Sciatic nerve (tissue), 2 donors: ENCODE data around the gene LAMA3. TPM values are rescaled to one million over a fixed set of nuclear protein-coding genes. Genes with fewer than 3 reads are reported as not detected.
"Not testable (repeated sequence)": the region's sequence is repeated elsewhere in the genome, so short reads cannot be mapped to it uniquely, and the experiment has no call there.

Experiments
- ATAC-seq: fragments of 200-7000 bp; cut with Tn5 transposase; one replicate; pipeline ENCODE4 v1.9.1; 2020; ENCODE audit warnings: mild to moderate bottlenecking, moderate library complexity
- DNase-seq: peaks from one replicate; pipeline ENCODE4 v3.0.0-alpha.2; 2020; ENCODE audit warnings: low spot score
- intact Hi-C: fragments of 100-400 bp; cut with DNase I; formaldehyde crosslinking; loops from one replicate; pipeline ENCODE4 v1.14.2; 2022
- total RNA-seq: library from RNA; stranded (reverse); fragmentation: NEBNext Ultra II Directional; extraction: Animal tissue kit (Norgen Biotek cat#: 25700); gene quantifications from one replicate; pipeline ENCODE4 v1.2.1, GENCODE V29; 2021
- donor health status: DM: no; HTN: no; CAD: no.
- donor health status: DM: no; HTN: no; CAD: no.

LAMA3 gene
- total RNA-seq, 1 donor from 2014 or later = 47.3 TPM

DNA sequence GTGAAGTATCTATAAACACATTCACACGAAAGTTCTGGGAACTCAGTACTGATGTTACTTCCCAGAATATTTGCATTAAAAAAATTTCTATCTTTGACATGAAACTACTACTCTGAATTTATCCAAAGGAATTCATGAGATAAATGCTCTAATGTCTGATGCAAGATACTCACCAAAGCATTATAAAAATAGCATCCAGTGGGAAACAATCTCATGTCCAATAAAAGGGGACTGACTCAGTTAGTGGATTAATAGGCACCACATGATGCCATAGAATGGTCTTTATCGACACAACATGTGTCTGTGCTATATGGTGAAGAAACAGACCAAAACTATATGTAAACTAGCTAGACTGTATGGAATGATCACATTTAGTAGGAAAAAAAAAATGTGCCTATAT lies 33.9 kb downstream of the LAMA3 start:
- intact Hi-C loops = no loop called here
- no peak for DNase-seq
- no peak for ATAC-seq

DNA sequence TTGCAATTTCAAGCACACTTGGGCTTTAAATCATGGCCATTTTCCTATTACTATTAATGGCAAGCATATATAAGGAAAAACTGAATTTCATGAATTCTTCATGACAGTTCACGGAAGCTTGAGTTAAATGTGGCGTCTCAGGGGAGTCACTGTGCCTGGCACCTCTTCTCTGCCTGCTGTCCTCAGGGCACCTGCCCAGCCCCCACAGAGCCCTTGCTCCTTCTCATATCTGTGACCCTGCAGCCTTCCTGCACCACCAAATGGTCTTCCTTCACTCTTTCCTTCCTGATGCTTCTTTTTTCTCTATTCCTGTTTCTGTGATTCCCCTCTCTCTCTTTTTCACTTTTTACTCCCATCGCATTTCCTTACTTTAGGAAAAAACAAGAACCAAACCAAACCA lies 35.4 kb downstream of the LAMA3 start:
- ATAC-seq (no peak), DNase-seq (no peak)
- intact Hi-C loops = no loop called here

DNA sequence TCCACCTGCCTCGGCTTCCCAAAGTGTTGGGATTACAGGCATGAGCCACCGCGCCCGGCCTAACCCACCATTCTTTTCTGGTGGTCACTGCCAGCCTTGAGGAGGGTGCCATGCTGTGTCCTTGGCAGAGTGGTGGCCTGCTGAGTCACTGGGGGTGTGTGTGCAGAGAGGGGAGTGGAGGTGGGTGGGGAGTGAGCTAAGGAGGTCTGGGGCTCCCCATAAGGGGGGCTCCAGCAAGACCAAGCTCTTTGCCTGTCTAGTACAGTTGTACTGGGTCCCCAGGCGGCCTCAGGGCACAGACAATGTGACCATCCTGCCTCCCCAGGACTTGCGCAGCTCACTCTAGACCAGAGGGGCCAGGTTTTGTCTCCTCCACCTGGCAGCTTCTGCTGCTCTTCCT lies 36.1 kb downstream of the LAMA3 start:
- DNase-seq (no peak), ATAC-seq (no peak)
- intact Hi-C loops = no loop called here

DNA sequence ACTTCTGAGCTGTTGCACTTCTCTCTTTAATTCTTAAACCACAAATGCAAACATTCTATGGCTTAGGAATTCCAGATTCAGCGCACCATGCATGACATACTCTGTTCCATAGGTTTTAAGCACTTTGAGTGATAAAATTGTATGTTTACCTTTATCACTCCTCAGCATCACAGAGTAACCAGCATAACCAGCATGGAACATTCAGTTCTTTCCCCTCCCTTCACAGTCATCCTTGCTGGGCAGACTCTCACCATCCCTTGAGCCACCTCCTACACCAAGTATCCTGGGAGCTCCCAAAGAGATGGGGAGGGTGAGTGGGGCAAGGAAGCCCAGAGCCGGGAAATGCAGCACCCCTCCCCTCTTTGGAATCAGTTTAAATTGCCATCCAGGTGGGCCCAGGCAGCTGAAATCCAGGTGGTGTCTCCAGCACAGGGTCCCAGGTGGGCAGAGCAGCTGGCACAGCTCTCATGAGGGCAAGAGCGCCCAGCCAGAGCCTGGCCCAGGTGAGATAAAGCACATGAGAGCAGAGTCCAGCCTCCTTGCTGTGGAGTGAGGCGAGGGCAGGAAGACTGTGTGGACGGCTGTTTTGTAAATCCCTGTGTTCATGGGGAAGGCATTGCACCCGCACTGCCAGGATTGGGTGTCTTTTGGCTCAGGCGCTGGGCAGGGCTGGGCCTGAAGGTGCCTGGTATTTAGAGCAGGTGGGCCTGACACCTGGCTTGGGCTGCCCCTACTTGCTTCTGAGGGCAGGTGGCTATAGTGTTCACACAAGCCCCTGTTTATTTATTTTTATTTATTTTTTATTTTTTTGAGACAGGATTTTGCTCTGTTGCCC lies 36.8 kb downstream of the LAMA3 start:
- intact Hi-C loops = no loop called here
- ATAC-seq (peak; percentile 22), DNase-seq (no peak)

DNA sequence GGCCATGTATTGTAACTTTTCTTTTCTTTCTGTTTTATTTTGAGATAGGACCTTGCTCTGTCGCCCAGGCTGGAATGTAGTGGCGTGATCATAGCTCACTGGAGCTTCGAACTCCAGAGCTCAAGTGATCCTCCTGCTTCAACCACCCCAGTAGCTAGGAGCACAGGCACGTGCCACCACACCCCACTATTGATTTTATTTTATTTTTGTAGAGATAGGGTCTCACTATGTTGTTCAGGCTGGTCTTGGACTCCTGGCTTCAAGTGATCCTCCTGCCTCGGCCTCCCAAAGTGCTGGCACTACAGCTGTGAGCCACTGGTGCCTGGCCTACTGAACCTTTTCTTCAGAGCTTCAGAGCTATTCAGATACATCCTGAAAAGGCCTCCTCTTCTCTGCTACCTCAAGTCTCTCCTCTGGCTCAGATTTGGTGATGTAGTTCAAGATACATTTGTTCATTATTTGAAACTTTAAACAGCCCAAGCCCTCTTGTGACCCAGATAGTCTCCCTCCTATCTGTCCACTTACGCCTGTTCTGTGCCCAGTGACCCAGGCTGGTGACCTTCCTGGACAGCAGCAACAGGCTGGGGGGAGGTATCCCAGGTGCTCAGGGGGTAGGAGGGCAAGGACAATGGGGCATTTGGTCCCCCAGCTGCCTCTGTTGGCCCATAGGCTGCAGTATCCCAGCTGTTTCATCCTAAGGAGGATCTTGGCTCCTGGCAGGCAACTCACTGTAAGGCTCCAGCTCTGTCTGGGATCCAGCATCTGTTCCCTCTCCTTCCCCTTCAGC lies 38.6 kb downstream of the LAMA3 start:
- ATAC-seq (no peak), DNase-seq (no peak)
- intact Hi-C loops = no loop called here

DNA sequence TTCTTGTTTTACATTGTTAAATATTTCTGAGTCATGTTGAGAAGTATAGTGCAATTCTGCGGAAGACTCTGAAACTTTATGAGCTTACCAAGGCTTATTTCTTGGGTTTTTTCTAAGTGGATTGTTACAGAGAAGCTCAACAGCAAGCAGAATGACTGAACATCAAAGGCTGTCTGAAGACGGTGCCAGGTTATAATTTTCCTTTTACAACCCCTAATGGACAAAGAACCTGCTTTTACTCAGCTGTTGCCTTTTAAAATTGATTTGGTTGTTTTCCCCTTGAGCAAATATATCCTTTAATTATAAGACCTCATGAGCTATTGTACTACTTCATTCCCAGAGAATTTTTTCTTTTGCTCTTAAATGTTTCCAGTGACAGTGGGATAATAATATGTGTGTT lies 41.6 kb downstream of the LAMA3 start:
- intact Hi-C loops = loop anchor here (5.0 kb wide), 1 partner anchor 51 kb away; no protein-coding TSS in a partner anchor
- ATAC-seq = no peak
- DNase-seq = no peak

DNA sequence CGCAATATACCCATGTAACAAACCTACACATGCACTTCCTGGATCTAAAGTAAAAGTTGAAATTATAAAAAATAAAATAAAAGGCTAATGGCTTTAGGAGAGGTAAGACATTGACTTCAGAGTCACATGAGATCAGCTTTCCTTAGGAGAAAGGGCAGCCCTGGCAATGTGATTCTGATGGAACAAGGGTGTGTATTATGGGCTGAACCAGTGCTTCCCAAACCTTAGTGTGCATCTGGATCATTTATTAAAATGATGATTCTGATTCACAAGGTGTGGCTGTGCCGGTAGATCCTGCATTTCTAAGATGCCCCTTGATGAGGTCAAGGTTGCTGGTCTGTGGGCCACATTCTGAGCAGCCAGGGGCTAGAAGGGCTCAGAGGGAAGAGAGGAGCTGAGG lies 42.6 kb downstream of the LAMA3 start:
- no peak for ATAC-seq
- intact Hi-C loops = loop anchor here (5.0 kb wide), 1 partner anchor 50 kb away; no protein-coding TSS in a partner anchor
- DNase-seq = no peak

DNA sequence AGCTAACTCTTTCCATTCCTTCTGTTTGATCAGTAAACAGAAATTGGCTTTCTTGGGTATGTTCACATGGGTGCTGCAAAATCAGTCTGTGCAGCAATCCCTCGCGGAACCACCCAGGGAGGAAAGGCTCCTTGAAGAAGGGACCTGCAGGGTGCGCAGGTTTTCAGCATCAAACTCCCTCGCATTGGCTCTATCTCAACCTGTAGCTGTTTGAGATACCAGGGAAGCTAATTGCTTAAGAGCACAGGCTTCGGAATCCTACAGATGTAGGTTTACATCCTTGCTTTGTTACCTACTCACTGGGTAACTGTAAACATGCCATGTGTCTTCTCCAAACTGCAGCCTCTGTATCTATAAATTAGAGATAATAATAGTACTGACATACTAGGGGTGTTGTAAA lies 43.2 kb downstream of the LAMA3 start:
- intact Hi-C loops = loop anchor here (5.0 kb wide), 1 partner anchor 50 kb away; no protein-coding TSS in a partner anchor
- DNase-seq (no peak), ATAC-seq (no peak)

DNA sequence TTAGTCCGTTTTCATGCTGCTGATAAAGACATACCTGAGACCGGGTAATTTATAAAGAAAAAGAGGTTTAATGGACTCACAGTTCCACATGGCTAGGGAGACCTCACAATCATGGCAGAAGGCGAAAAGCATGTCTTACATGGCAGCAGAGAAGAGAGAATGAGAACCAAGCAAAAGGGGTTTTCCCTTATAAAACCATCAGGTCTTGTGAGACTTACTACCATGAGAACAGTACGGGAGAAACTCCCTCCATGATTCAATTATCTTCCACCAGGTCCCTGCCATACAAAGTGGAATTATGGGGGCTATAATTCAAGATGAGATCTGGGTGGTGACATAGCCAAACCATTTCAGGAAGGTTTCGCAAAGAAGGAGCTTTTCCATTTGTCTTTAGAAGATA lies 44.0 kb downstream of the LAMA3 start:
- intact Hi-C loops = loop anchor here (5.0 kb wide), 1 partner anchor 49 kb away; no protein-coding TSS in a partner anchor
- DNase-seq, ATAC-seq: not testable (repeated sequence)

DNA sequence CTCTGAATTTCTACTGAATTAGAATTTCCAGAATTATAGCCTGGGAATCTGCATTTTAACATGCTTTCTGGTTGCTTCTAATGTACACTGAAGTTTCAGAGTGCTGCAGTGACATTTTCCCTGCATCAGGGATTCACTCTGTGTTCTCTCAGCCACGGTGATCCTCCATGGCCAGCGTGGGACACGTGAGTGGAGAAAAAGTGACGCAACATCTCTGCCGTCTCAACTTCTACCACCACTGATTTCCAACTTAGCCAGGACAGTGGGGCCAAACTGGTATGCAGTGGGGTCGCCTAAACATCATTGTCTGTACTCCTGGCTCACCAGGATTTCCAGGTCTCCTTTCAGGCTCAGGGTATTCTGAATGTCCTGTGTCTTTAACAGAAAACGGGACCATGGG lies 44.6 kb downstream of the LAMA3 start:
- DNase-seq = no peak
- intact Hi-C loops = loop anchor here (5.0 kb wide), 1 partner anchor 48 kb away; no protein-coding TSS in a partner anchor

DNA sequence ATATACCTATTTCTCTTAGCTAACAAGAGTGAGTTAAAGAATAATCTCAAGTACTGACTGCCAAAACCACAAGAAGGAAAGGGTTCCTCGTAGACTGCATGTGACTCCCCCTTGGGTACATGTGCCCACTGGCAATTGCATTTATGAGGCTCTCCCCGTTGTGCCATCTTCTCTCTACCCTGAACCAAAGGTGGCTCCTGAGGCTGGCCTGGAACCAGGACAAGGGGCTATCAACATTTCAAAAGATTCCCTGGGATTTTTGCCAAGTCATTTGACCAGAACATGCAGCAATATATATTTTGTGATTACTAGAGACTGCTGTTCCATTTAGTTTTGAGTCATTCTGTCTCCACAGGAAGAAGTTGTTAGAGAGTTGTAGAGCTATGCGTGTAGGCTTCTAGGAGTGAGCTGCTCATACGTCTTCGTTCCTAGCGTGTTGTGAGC lies 45.8 kb downstream of the LAMA3 start:
- intact Hi-C loops = no loop called here
- no peak for ATAC-seq
- no peak for DNase-seq

More for the DNA sequence above, 44.6 kb downstream of the LAMA3 start:
- no peak for ATAC-seq

DNA sequence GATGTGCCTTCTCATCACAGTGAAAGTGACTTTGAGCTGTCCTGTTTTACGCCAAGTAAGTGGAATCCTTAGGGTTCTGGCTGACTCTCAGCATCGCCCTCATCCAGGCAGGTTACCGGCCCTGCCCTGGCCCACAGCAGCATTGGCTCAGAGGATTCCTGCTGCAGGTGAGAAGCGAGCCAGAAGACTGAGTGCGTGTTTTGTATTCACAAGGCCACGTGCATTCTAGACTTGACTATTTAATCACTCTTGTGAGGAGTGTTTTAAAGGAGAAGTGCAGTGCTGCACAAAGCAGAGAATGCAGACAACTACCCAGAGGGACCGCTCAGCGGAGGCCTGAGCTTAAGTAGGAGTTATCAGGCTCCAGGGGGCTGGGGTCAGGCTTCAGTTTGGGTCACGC lies 48.3 kb downstream of the LAMA3 start:
- intact Hi-C loops = no loop called here
- no peak for DNase-seq
- no peak for ATAC-seq

DNA sequence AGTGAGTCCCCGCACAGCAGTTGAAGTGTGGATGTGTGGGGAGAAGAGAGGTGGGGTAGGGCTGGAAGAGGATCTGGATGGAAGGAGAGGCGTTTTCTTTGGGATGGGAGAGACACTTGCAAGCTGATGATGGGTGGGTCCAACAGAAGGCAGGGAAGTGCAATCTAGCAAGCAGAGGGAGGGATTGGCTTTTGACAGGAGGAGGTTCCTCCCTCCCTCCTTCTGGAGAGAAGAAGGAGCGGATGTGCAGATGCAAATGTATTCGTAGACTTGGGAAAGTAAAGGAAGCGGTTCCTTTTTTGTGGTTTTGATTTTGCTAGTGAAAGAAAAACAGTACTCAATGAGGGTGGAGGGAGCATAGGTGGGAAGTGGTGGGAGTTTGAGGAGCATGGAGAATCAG lies 48.9 kb downstream of the LAMA3 start:
- ATAC-seq (no peak), DNase-seq (no peak)
- intact Hi-C loops = no loop called here

DNA sequence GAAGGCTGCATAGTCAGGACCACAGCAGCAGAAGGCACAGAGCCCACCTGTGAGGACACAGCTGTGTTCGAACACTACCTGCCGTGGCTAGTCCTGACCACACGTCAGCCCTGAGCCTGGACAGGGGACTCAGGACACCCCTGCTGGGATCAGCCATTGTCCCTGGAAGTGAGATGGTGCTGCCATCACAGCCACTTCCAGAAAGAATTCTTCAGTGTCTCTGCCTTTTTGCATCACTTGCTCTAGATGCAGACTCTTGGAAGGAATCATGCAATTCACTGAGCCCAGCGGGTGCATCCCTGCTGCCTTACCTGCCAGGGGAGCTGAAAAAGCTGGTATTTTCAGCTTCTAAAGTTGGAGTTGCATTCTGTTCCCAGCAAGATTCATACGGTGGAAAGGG lies 49.3 kb downstream of the LAMA3 start:
- ATAC-seq (no peak), DNase-seq (no peak)
- intact Hi-C loops = no loop called here

DNA sequence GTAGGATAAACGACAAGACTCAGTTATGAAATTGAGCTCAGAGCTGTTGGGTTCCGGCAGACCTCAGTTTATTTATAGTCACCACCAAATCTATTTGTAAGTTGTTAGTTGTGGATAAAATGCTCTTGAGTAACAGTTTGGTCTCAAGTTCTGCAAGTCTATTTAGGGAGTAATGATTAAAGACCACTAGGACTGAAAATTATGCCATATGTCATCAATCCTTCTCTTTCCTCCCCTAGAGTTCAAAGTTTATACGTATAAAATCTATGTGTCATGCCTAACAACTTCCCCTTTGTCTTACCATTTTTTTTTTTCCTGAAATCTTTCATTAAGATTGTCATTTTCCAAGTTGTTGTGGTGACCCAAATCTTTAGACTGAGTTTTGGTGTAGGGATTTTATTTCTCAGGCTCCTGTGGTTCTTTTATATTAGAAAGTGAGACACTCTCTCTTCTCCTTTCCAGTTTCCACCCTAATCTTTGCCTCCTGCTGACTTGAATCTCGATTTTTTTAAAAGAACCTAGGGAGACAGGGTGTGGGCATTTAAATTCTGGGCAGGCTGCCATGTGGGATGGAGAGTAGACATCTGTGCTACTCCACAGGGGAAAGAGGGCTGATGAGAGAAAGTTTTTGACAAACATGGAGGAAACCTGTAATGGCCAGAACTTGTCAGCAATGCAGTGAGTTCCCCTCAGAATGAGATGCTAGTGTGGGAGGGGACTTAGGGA lies 51.0 kb downstream of the LAMA3 start:
- intact Hi-C loops = no loop called here
- no peak for ATAC-seq

DNA sequence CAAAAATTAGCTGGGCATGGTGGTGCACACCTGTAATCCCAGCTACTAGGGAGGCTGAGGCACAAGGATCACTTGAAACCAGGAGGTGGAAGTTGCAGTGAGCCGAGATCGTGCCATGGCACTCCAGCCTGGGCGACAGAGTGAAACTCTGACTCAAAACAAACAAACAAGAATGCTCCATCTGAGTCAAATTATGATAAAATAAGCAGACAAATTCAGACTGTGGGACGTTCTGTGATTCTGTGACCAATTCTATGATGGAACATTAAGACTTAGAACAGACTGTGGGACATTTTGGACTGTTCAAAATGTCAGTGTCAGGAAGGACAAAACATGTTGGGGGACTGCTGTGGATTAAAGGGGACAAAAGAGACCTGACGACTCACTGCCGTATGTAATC lies 52.7 kb downstream of the LAMA3 start:
- intact Hi-C loops, DNase-seq, ATAC-seq: not testable (repeated sequence)

More for the DNA sequence above, 51.0 kb downstream of the LAMA3 start:
- DNase-seq = no peak

DNA sequence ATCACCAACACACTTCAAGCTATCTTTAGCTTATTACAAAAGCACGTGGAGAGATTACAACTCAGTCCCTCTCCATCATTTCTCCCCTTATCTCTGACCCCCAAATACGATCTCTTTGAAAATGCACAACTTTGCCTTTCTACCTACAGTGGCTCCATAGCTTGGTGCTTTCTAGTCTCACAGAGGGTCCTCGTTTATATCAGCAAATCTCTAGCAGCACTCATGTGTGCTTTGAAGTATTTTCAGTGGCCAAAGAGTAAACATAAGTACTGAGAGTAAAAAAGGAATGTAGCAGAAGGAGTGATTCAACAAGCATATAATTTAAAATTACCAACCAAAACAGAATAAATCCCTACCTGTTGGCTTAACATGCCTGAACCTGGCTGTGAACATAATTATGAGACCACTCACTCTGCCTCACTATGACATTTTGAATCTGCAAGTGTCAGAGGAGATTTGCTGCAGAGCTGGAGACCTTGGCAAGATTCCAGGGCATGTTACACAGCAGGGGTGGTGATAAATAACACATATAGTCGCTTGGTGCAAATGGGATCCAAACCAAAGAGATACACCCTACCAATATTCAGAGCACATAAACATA lies 54.6 kb downstream of the LAMA3 start:
- no peak for ATAC-seq
- intact Hi-C loops = no loop called here
- DNase-seq = no peak

DNA sequence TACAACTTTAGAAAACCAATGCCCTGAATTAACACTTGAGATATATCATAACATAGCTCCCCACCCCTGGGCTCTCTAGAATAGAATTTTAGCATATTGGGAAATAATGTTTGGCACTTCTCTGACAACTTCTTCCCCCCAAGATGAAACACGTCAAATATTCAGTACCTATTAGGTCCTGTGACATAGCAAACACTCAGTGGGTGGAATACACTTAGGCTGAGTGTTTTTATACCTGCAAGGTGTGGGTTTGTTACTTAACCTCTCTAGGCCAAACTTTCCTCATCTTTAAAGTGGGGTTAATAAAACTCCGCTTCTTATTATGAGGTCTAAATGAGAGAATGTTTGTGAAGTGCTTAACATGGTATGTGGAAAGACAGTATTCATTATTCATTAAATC lies 56.1 kb downstream of the LAMA3 start:
- ATAC-seq = no peak
- intact Hi-C loops = no loop called here
- DNase-seq = no peak

DNA sequence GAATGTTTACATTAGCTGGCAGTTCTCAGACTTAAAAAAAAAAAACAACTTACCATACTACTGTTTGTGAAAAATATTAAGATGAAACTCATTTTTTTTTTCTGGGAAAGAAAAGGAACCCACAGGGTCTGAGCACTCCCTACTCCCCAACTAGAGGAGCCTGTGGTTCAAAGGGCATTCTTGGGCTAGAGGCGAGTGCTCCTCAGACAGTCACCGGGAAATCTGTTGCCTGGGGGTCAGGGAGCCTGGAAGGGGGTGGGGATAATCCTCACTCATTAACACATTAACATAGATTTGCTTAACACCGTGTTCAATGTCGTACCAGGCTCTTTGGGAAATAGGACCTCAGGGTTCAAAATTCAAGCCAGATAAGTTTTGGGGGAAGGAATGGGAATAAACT lies 57.6 kb downstream of the LAMA3 start:
- no peak for ATAC-seq
- intact Hi-C loops = no loop called here
- no peak for DNase-seq
